ENCODE measurements around the gene NR2F1. TPM values are rescaled to one million over a fixed set of nuclear protein-coding genes. Genes with fewer than 3 reads are reported as not detected.

NR2F1 gene
- total RNA-seq, 4 donors from 2014 or later, result 25.8 to 43.3 (median 37.5) TPM

- Histone ChIP-seq H3K27me3 (peaks cover 13% of the 10 kb centered on the region), H3K4me3 (replicated peaks in 1 of 3) (no peak overlapping the region), H3K4me1 (peaks cover 23 to 26% of the 10 kb centered on the region in 2 donors), H3K36me3 (no peaks in the 10 kb centered on the region), H3K9me3 (no peaks in the 10 kb centered on the region), H3K27ac (no peak overlapping the region)
- TF ChIP-seq POLR2A (IDR thresholded peaks at IDR 0.05) (no peak), CTCF (IDR thresholded peaks at IDR 0.05) (no peak)
- whole genome bisulfite sequencing, 2 donors, result 49 to 62% methylated on average over 6 of the region's 6 CpGs
- intact Hi-C loops (cut with DNase I), result loop anchor here (10.0 kb wide), 1 partner anchor 491 kb away; no protein-coding TSS in a partner anchor
- no peak for DNase-seq
These were observed 7.3 kb upstream of the NR2F1 start for GRCh38 chr5:93575461-93576414.

GRCh38 chr5:93576994-93577853 lies 5.8 kb upstream of the NR2F1 start:
- Histone ChIP-seq H3K27me3 (no peaks in the 10 kb centered on the region), H3K9me3 (no peaks in the 10 kb centered on the region), H3K4me1 (peaks cover 19 to 22% of the 10 kb centered on the region in 2 donors), H3K4me3 (replicated peaks in 1 of 3) (no peak overlapping the region), H3K36me3 (no peaks in the 10 kb centered on the region), H3K27ac (peak overlapping the region in 2 of 3 donors; percentile 57 to 71)
- DNase-seq, result no peak
- WGBS, 2 donors, result 54 to 69% methylated on average over 9 of the region's 9 CpGs
- TF ChIP-seq CTCF (IDR thresholded peaks at IDR 0.05), result no peak
- intact Hi-C loops (cut with DNase I), result loop anchor here (10.0 kb wide), 1 partner anchor 492 kb away; no protein-coding TSS in a partner anchor

- intact Hi-C loops (cut with DNase I), result loop anchor here (10.0 kb wide), 1 partner anchor 493 kb away; no protein-coding TSS in a partner anchor
- DNase-seq, result no peak
- peaks cover 16 to 18% of the 10 kb centered on the region in 2 donors for H3K4me1 ChIP-seq
- no peaks in the 10 kb centered on the region for H3K9me3 ChIP-seq
- peak overlapping the region in 1 of 3 donors; percentile 48 for H3K4me3 ChIP-seq (replicated peaks in 1 of 3)
- H3K36me3 ChIP-seq, result no peaks in the 10 kb centered on the region
- no peak for TF ChIP-seq CTCF (IDR thresholded peaks at IDR 0.05)
- TF ChIP-seq POLR2A (IDR thresholded peaks at IDR 0.05), result no peak
- peak overlapping the region; percentile 57 to 71 (median 61) for H3K27ac ChIP-seq
- H3K27me3 ChIP-seq, result no peaks in the 10 kb centered on the region
- WGBS, 2 donors, result 62% methylated on average over 24 to 25 of the region's 25 CpGs
These were observed 4.9 kb upstream of the NR2F1 start for GRCh38 chr5:93577854-93578812.

- WGBS, 2 donors, result 7 to 22% methylated on average over 13 to 34 of the region's 49 CpGs
- intact Hi-C loops (cut with DNase I), result loop anchor here (10.0 kb wide), 1 partner anchor 494 kb away; no protein-coding TSS in a partner anchor
- Histone ChIP-seq H3K9me3 (no peaks in the 10 kb centered on the region), H3K4me3 (replicated peaks in 1 of 3) (peak overlapping the region in 2 of 3 donors; percentile 48 to 61), H3K27ac (peak overlapping the region; percentile 57 to 78 (median 71)), H3K27me3 (no peaks in the 10 kb centered on the region), H3K4me1 (peaks cover 22 to 23% of the 10 kb centered on the region in 2 donors), H3K36me3 (no peaks in the 10 kb centered on the region)
- TF ChIP-seq POLR2A (IDR thresholded peaks at IDR 0.05) (no peak), CTCF (IDR thresholded peaks at IDR 0.05) (no peak)
- DNase-seq, result peak in 1 of 2 donors; percentile 24
These were observed 4.0 kb upstream of the NR2F1 start for GRCh38 chr5:93578813-93579691.

All from thyroid gland (tissue), 4 donors.